ENCODE results near the gene SLCO2B1. TPM values are rescaled to one million over a fixed set of nuclear protein-coding genes. Genes with fewer than 3 reads are reported as not detected.

Gene SLCO2B1
- total RNA-seq, 1 experiment from 2014 or later: not detected

GRCh38 chr11:75160220-75160757 is 9.4 kb downstream of the SLCO2B1 start:
- Histone ChIP-seq H3K23me2 (ENCODE audit: insufficient read length, low read depth, low read length, poor library complexity, severe bottlenecking) (no peaks in the 10 kb centered on the region), H2BK120ac (ENCODE audit: low read depth, low read length, poor library complexity, severe bottlenecking) (no peak overlapping the region), H4K20me1 (ENCODE audit: control insufficient read depth, insufficient read depth, insufficient read length) (no peaks in the 10 kb centered on the region), H3K18ac (ENCODE audit: insufficient read length, low read depth, low read length) (no peak overlapping the region), H3K4me1 (ENCODE audit: insufficient read depth, low read length) (no peaks in the 10 kb centered on the region), H3K9ac (ENCODE audit: extremely low read depth, insufficient read length, low read length) (no peak overlapping the region), H2BK20ac (ENCODE audit: low read depth, low read length, poor library complexity, severe bottlenecking) (no peak overlapping the region), H2BK12ac (ENCODE audit: insufficient read length, low read depth, low read length) (no peak overlapping the region), H3K79me1 (ENCODE audit: insufficient read depth, low read depth, low read length, poor library complexity, severe bottlenecking) (no peaks in the 10 kb centered on the region), H2AFZ (ENCODE audit: low read length) (no peak overlapping the region), H3K56ac (ENCODE audit: insufficient read length, low read depth, low read length) (no peak overlapping the region), H4K5ac (ENCODE audit: insufficient read length, low read depth, low read length) (no peak overlapping the region), H2BK5ac (ENCODE audit: insufficient read length, low read length) (no peak overlapping the region), H2AK5ac (ENCODE audit: insufficient read length, low read length) (no peak overlapping the region), H3K4me2 (ENCODE audit: insufficient read depth, insufficient read length, low read length) (no peak overlapping the region), H3K9me3 (ENCODE audit: control insufficient read depth, low read depth, low read length) (peaks cover 5% of the 10 kb centered on the region), H3T11ph (ENCODE audit: low read length) (no peak overlapping the region), H4K91ac (ENCODE audit: insufficient read length, low read depth, low read length) (no peak overlapping the region), H3K14ac (ENCODE audit: insufficient read depth, low read length) (no peak overlapping the region; the same call in 1 of the 2 replicates), H3K27ac (ENCODE audit: insufficient read length, low read depth, low read length) (no peak overlapping the region), H2BK15ac (ENCODE audit: low read depth, low read length) (no peak overlapping the region), H3K23ac (ENCODE audit: insufficient read length, low read depth, low read length) (no peak overlapping the region), H3K79me2 (ENCODE audit: insufficient read depth, low read length) (no peaks in the 10 kb centered on the region), H3K27me3 (ENCODE audit: insufficient read depth, low read length) (no peaks in the 10 kb centered on the region), H3K4ac (ENCODE audit: low read depth, low read length) (no peak overlapping the region), H4K8ac (replicated peaks; ENCODE audit: insufficient read length, low read depth, low read length) (no peak overlapping the region)
- Mint-ChIP-seq H3K27me3 (ENCODE audit: low read depth) (peaks cover 4% of the 10 kb centered on the region), H3K4me1 (peaks cover 12 to 13% of the 10 kb centered on the region in 2 experiments; a peak in 3 of 4 replicates), H3K27ac (no peak overlapping the region), H3K36me3 (ENCODE audit: insufficient read depth in 1 of 3, low read depth in 3 of 3) (peaks cover 0 to 4% (median 2%) of the 10 kb centered on the region in 3 experiments; a peak in 2 of 7 replicates), H3K4me3 (no peak overlapping the region), H3K9me3 (peaks cover 0 to 11% of the 10 kb centered on the region in 2 experiments; a peak in 3 of 5 replicates)
- no CpG with 5 or more reads among the region's 6 CpGs for WGBS (ENCODE audit: extremely low coverage, insufficient read length, low lambda C conversion rate)
- no peak for TF ChIP-seq CTCF (conservative IDR thresholded peaks at IDR 0.05)
- DNase-seq: no peak

Measured in H9 (cell line).